GM12801 (cell line): Measurements from ENCODE around the gene IMPA2.

ENCODE experiments used
- CTCF ChIP-seq: IDR thresholded peaks from one replicate; pipeline ENCODE4 v1.5.1; 2011; ENCODE audit warnings: control low read depth; ENCODE audit not compliant: insufficient read length; ENCODE audit errors: extremely low read depth

The IMPA2 gene

GRCh38 chr18:11987527-11987926 is 6.2 kb downstream of the IMPA2 start:
- TF ChIP-seq CTCF, result no peak

GRCh38 chr18:11989174-11989573 is 7.9 kb downstream of the IMPA2 start:
- TF ChIP-seq CTCF, result no peak

- TF ChIP-seq CTCF, result no peak
These were observed 8.7 kb downstream of the IMPA2 start for GRCh38 chr18:11989966-11990380.

GRCh38 chr18:11990539-11990938 is 9.2 kb downstream of the IMPA2 start:
- TF ChIP-seq CTCF, result no peak

- no peak for TF ChIP-seq CTCF
These were observed 9.9 kb downstream of the IMPA2 start for GRCh38 chr18:11991021-11991795.

- no peak for TF ChIP-seq CTCF
These were observed 10.9 kb downstream of the IMPA2 start for GRCh38 chr18:11992096-11992790.

- TF ChIP-seq CTCF, result no peak
These were observed 12.1 kb downstream of the IMPA2 start for GRCh38 chr18:11993264-11993916.
